ENCODE data around the gene DNAH7. TPM values are rescaled to one million over a fixed set of nuclear protein-coding genes. Genes with fewer than 3 reads are reported as not detected.

Gene DNAH7
- total and polyA plus RNA-seq, 2 donors (not counting 3 experiments of a cell fraction or from before 2014, with no cell fraction given), result 0.15 to 0.24 TPM

GRCh38 chr2:196073521-196073920, 4.9 kb upstream of the DNAH7 start:
- H2AFZ ChIP-seq (ENCODE audit: low read depth, low read length), result no peak overlapping the region
- no peaks in the 10 kb centered on the region for H4K20me1 ChIP-seq (replicated peaks; ENCODE audit: control insufficient read depth, extremely low read depth, insufficient read depth, low read length)
- FAIRE-seq, result no peak
- intact Hi-C loops (cut with micrococcal nuclease), result no loop called here
- no peaks in the 10 kb centered on the region for H3K9me1 ChIP-seq (replicated peaks; ENCODE audit: control insufficient read depth, extremely low read depth, insufficient read depth, low read length)
- no peak for DNase-seq (ENCODE audit: low read depth, low spot score)
- ChIA-PET CTCF (interaction anchor here (1.2 kb wide), 1 partner anchor 264 kb away, joined by 5 read pairs; no protein-coding TSS in a partner anchor), POLR2A (no interaction called here)
- H3K4me3 ChIP-seq (replicated peaks in 1 of 3; ENCODE audit: insufficient read depth in 1 of 3, low read depth in 1 of 3, low read length in 3 of 3), result no peak overlapping the region
- H3K27ac ChIP-seq (ENCODE audit: insufficient read depth, low read depth, low read length), result no peak overlapping the region
- H3K36me3 ChIP-seq (ENCODE audit: control insufficient read depth in 2 of 2, extremely low read depth in 1 of 2, insufficient read depth in 2 of 2, low read length in 2 of 2), result no peaks in the 10 kb centered on the region
- H3K4me2 ChIP-seq (ENCODE audit: insufficient read depth, low read length), result no peak overlapping the region
- no TSS peak for BruUV-seq (replicated peaks)
- H3K4me1 ChIP-seq (ENCODE audit: control insufficient read depth, extremely low read depth, insufficient read depth, low read length), result no peaks in the 10 kb centered on the region
- H3K9ac ChIP-seq (replicated peaks; ENCODE audit: extremely low read depth, insufficient read depth, low read length), result no peak overlapping the region
- H3K27me3 ChIP-seq (ENCODE audit: control insufficient read depth in 2 of 2, insufficient read depth in 2 of 2, low read length in 2 of 2), result peaks cover 12 to 17% of the 10 kb centered on the region in 2 experiments
- no peaks in the 10 kb centered on the region for H3K9me3 ChIP-seq (replicated peaks; ENCODE audit: control insufficient read depth, insufficient read depth, low read length)
- H3K79me2 ChIP-seq (ENCODE audit: control insufficient read depth, insufficient read depth, low read length), result no peaks in the 10 kb centered on the region
- TF ChIP-seq POLR2AphosphoS5 (IDR thresholded peaks at IDR 0.05; ENCODE audit: insufficient read depth, low read depth, low read length) (no peak), GATA2 (IDR thresholded peaks at IDR 0.05; ENCODE audit: insufficient read depth, insufficient read length, low read depth, low read length) (no peak), MAX (IDR thresholded peaks at IDR 0.05; ENCODE audit: insufficient read depth, insufficient read length) (no peak), EZH2 (IDR thresholded peaks at IDR 0.05; ENCODE audit: borderline replicate concordance, low read depth, low read length, severe bottlenecking) (no peak), CTCF (IDR thresholded peaks at IDR 0.05; ENCODE audit: extremely low read depth in 1 of 2, insufficient read depth in 1 of 2, low read depth in 1 of 2, low read length in 2 of 2) (no peak), POLR2A (IDR thresholded peaks at IDR 0.05; ENCODE audit: low read depth, low read length) (no peak), MYC (IDR thresholded peaks at IDR 0.05; ENCODE audit: low read depth, low read length) (no peak), JUN (IDR thresholded peaks at IDR 0.05; ENCODE audit: borderline replicate concordance, insufficient read depth, insufficient read length, low read depth) (no peak)
- dilution Hi-C loops (cut with MboI; ENCODE audit: extremely low pct_ligation_motif_present, low sequenced_read_pairs), result no loop called here
